NCI-H2029 (cell line): ENCODE results near the gene DMXL1.

ENCODE experiments used
- DNase-seq: peaks from one replicate; lab custom pipeline; 2025; lab: John Stamatoyannopoulos, UW

DMXL1 gene

GRCh38 chr5:119290607-119291006, 219.7 kb downstream of the DMXL1 start:
- no peak for DNase-seq

GRCh38 chr5:119291056-119291455, 220.2 kb downstream of the DMXL1 start:
- no peak for DNase-seq

- DNase-seq, result no peak
These were observed 221.0 kb downstream of the DMXL1 start for GRCh38 chr5:119291877-119292276.

GRCh38 chr5:119292701-119293515, 222.0 kb downstream of the DMXL1 start:
- DNase-seq, result no peak

GRCh38 chr5:119293516-119293829, 222.6 kb downstream of the DMXL1 start:
- DNase-seq, result no peak
